Large intestine (tissue), 3 donors: ENCODE results near the gene RNF213. TPM values are rescaled to one million over a fixed set of nuclear protein-coding genes. Genes with fewer than 3 reads are reported as not detected.

Experiments
- DNase-seq, 2 donors: peaks; one replicate each; pipeline versions ENCODE4 v3.0.0 to v3.0.0-alpha.2; 2013
- H3K27ac ChIP-seq: one replicate; pipeline ENCODE4 v1.5.1; 2013; ENCODE audit warnings: low read length
- H3K27me3 ChIP-seq: 2 replicates; pipeline ENCODE4 v1.6.1; 2013; ENCODE audit warnings: low read length; ENCODE audit not compliant: control insufficient read depth, insufficient read depth
- H3K36me3 ChIP-seq: 2 replicates; pipeline ENCODE4 v1.6.1; 2013; ENCODE audit warnings: low read length; ENCODE audit not compliant: control insufficient read depth, insufficient read depth
- H3K4me1 ChIP-seq: one replicate; pipeline ENCODE4 v1.6.1; 2013; ENCODE audit warnings: low read length; ENCODE audit not compliant: control insufficient read depth, insufficient read depth
- H3K4me3 ChIP-seq: one replicate; pipeline ENCODE4 v1.5.1; 2013; ENCODE audit warnings: low read length
- H3K9me3 ChIP-seq: one replicate; pipeline ENCODE4 v1.6.1; 2013; ENCODE audit warnings: mild to moderate bottlenecking, low read depth, low read length, moderate library complexity; ENCODE audit not compliant: control insufficient read depth
- WGBS: methylation state at CpG from one replicate; pipeline ENCODE4 v1.1.5; 2013; ENCODE audit warnings: low lambda C conversion rate; ENCODE audit not compliant: insufficient coverage; 5-methylcytosine and 5-hydroxymethylcytosine counted together
- polyA plus RNA-seq: library from polyadenylated mRNA; unstranded; fragments of 120-200 nt; gene quantifications from one replicate; pipeline ENCODE4 v1.2.1, GENCODE V29; 2013

Gene RNF213
- polyA plus RNA-seq, 1 donor = 103 TPM

DNA sequence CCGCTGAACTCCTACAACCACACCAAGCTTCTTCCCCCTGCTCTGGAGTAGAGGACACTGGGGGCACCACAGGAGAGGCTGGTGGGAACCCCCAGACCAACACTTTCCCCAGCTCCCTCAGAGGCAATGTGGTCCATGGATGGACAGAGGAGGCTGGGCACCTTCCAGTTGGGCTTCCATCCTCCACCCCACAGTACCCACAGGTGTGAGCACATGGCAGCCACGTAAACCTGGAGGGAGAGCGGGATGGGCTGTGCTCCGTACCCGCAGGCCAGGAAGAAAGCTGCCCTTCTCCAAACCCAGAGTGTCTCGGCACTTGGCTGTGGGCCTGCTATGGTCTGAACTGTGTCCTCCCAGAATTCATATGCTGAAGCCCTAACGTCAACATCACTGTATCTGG, 42.3 kb upstream of the RNF213 start:
- DNase-seq = no peak
- WGBS = no CpG with 5 or more reads among the region's 7 CpGs
- Histone ChIP-seq H3K4me3 (no peak overlapping the region), H3K36me3 (peaks cover 58% of the 10 kb centered on the region), H3K27me3 (no peaks in the 10 kb centered on the region), H3K4me1 (peaks cover 23% of the 10 kb centered on the region), H3K27ac (no peak overlapping the region), H3K9me3 (peaks cover 2% of the 10 kb centered on the region)

GRCh38 chr17:80219013-80219762, 41.5 kb upstream of the RNF213 start:
- WGBS = no CpG with 5 or more reads among the region's 15 CpGs
- Histone ChIP-seq H3K27me3 (no peaks in the 10 kb centered on the region), H3K9me3 (peaks cover 2% of the 10 kb centered on the region), H3K4me1 (peaks cover 23% of the 10 kb centered on the region), H3K27ac (peak overlapping the region; percentile 89), H3K36me3 (peaks cover 57% of the 10 kb centered on the region), H3K4me3 (peak overlapping the region; percentile 89)
- peak; percentile 74 to 88 for DNase-seq

- Histone ChIP-seq H3K9me3 (peaks cover 2% of the 10 kb centered on the region), H3K36me3 (peaks cover 56% of the 10 kb centered on the region), H3K4me1 (peaks cover 23% of the 10 kb centered on the region), H3K27ac (peak overlapping the region; percentile 89), H3K4me3 (peak overlapping the region; percentile 89), H3K27me3 (no peaks in the 10 kb centered on the region)
- no CpG with 5 or more reads among the region's 5 CpGs for WGBS
- DNase-seq = no peak
Observed at GRCh38 chr17:80219763-80220053, 40.9 kb upstream of the RNF213 start.

GRCh38 chr17:80220054-80220735, 40.5 kb upstream of the RNF213 start, which contains the start of the genes SGSH and SLC26A11:
Gene SGSH, minus strand, starts transcription at chr17:80220333. Its CDS starts 20 bp downstream, at chr17:80220313.
Gene SLC26A11, plus strand, starts transcription at chr17:80220427. Its CDS starts 1,134 bp downstream, at chr17:80221561.
- no CpG with 5 or more reads among the region's 77 CpGs for WGBS
- peak; percentile 38 to 76 for DNase-seq
- H3K4me3 ChIP-seq = peak within 1 kb of the TSS; percentile 89

DNA sequence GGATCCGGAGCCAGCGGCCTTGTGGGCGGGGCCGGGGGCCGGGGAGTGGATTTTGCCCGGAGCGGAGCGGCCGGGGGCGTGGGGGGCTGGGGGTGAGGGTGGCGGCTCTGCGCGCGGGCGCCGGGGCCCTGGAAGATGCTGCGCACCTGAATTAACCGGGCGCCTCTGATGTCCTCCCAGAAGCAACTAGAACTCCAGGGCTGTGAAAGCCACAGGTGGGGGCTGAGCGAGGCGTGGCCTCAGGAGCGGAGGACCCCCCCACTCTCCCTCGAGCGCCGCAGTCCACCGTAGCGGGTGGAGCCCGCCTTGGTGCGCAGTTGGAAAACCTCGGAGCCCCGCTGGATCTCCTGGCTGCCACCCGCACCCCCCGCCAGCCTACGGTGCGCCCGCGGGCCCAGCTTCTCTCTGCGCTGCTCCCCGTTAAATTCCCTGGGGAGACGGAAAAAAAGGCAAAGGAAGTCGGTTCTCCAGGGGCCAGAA, 39.9 kb upstream of the RNF213 start:
- peaks cover 23% of the 10 kb centered on the region for H3K4me1 ChIP-seq
- H3K27ac ChIP-seq = peak overlapping the region; percentile 89
- H3K4me3 ChIP-seq = peak overlapping the region; percentile 89
- H3K27me3 ChIP-seq = no peaks in the 10 kb centered on the region
- 0% methylated on average over 1 of the region's 41 CpGs for WGBS
- peak; percentile 52 to 61 for DNase-seq
- no peaks in the 10 kb centered on the region for H3K9me3 ChIP-seq
- peaks cover 54% of the 10 kb centered on the region for H3K36me3 ChIP-seq

More at GRCh38 chr17:80220054-80220735, 40.5 kb upstream of the RNF213 start, which contains the start of the genes SGSH and SLC26A11:
- Histone ChIP-seq H3K36me3 (peaks cover 54% of the 10 kb centered on the region), H3K9me3 (no peaks in the 10 kb centered on the region), H3K27me3 (no peaks in the 10 kb centered on the region), H3K4me1 (peaks cover 23% of the 10 kb centered on the region), H3K27ac (peak within 1 kb of the TSS; percentile 89)

DNA sequence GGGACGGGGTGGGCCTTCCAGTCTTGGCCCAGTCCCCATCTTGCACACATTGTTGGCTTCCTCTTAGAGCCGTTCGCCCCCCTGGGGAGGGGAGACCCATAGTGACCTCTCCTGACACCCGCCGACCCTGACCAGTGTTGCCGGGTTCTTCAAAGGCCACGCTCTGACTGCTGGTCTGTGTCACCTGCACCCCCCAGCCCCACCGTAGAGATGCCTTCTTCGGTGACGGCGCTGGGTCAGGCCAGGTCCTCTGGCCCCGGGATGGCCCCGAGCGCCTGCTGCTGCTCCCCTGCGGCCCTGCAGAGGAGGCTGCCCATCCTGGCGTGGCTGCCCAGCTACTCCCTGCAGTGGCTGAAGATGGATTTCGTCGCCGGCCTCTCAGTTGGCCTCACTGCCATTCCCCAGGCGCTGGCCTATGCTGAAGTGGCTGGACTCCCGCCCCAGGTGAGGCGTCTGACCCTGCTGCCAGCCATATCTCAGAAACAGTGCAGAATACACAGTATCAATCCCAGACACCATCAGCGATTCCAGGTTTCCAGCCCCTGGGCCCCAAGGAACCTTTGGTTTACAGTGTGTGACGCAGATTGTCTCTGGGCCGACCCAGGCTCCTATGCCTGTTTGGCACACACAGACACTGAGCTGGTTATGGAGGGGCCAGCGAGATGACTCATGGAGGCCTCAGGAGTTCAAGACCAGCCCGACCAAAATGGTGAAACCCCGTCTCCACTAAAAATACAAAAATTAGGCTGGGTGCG, 39.1 kb upstream of the RNF213 start:
- Histone ChIP-seq H3K27me3 (no peaks in the 10 kb centered on the region), H3K4me3 (peak overlapping the region; percentile 89), H3K4me1 (peaks cover 23% of the 10 kb centered on the region), H3K36me3 (peaks cover 51% of the 10 kb centered on the region), H3K9me3 (no peaks in the 10 kb centered on the region), H3K27ac (peak overlapping the region; percentile 89)
- WGBS = no CpG with 5 or more reads among the region's 29 CpGs
- DNase-seq = peak; percentile 90 to 94

DNA sequence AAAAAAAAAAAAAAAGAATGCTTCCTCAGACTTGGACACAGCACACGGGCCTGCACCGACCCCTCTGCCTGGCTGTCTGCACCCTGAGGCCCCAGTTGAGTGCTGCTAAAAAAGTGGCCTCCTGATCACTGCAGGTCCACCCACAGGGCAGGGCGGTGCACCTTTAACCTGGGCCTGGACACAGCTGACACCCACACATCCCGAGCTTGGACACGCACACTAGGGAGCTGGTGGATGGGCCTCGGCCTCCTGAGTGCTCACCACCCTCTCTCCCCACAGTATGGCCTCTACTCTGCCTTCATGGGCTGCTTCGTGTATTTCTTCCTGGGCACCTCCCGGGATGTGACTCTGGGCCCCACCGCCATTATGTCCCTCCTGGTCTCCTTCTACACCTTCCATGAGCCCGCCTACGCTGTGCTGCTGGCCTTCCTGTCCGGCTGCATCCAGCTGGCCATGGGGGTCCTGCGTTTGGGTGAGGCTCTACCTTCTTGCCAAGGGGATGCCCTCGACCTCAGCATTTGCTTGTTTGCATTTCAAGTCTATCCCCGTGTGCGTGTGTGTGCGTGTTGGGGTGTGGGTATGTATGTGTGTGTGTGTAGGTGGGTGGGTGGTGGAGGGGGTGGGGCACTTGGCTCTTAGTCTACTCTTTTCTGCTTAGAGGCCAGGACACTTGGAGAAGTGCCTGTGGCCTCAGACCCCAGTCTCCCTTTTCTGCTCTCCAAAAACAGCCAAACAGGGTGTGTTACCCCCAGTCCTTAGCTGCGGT, 38.1 kb upstream of the RNF213 start:
- no peaks in the 10 kb centered on the region for H3K27me3 ChIP-seq
- no peak overlapping the region for H3K27ac ChIP-seq
- H3K9me3 ChIP-seq = no peaks in the 10 kb centered on the region
- peaks cover 23% of the 10 kb centered on the region for H3K4me1 ChIP-seq
- no peak overlapping the region for H3K4me3 ChIP-seq
- DNase-seq = no peak
- WGBS = no CpG with 5 or more reads among the region's 18 CpGs
- peaks cover 50% of the 10 kb centered on the region for H3K36me3 ChIP-seq

GRCh38 chr17:80223142-80223815, 37.4 kb upstream of the RNF213 start:
- Histone ChIP-seq H3K27me3 (no peaks in the 10 kb centered on the region), H3K9me3 (no peaks in the 10 kb centered on the region), H3K36me3 (peaks cover 52% of the 10 kb centered on the region), H3K27ac (no peak overlapping the region), H3K4me1 (peaks cover 21% of the 10 kb centered on the region), H3K4me3 (no peak overlapping the region)
- no peak for DNase-seq
- no CpG with 5 or more reads among the region's 18 CpGs for WGBS

DNA sequence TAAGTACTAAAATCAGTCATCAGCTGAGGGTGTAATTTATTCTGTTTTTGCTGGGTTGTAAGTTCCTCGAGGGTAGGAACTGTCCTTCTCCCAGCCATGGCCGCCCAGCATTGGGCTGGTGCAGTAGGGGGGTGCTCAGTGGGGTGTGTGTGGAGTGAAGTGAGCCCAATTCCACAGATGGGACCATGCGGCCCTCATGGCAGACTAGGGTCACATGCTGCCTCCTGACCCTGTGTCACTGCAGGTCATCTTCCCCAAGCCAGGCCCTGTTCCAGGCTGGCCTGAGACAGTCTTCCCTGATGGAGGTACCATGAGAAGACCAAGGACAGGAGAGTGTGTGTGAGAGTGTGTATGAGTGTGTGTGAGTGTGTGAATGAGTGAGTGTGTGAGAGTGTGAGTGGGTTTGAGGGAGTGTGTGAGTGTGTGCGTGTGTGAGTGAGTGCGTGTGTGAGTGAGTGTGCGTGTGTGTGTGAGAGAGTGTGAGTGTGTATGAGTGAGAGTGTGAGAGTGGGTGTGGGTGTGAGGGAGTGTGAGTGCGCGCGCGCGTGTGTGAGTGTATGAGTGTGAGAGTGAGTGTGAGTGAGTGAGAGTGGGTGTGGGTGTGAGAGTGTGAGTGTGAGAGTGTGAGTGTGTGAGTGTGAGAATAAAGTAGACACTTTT, 36.7 kb upstream of the RNF213 start:
- WGBS = no CpG with 5 or more reads among the region's 11 CpGs
- Histone ChIP-seq H3K4me3 (no peak overlapping the region), H3K4me1 (peaks cover 16% of the 10 kb centered on the region), H3K36me3 (peaks cover 56% of the 10 kb centered on the region), H3K27ac (no peak overlapping the region), H3K9me3 (no peaks in the 10 kb centered on the region), H3K27me3 (no peaks in the 10 kb centered on the region)
- no peak for DNase-seq
